CD4-positive, alpha-beta T cell (primary cell): ENCODE data around the gene GLP2R. TPM values are rescaled to one million over a fixed set of nuclear protein-coding genes. Genes with fewer than 3 reads are reported as not detected.

ENCODE experiments used
- ATAC-seq: fragments of 200-7000 bp; cut with Tn5 transposase; one replicate; pipeline ENCODE4 v1.10.0; 2022; ENCODE audit warnings: mild to moderate bottlenecking; ENCODE audit not compliant: poor library complexity
- CTCF ChIA-PET: fragments of 350-600 bp; sonication (Branson Sonifier 250); formaldehyde crosslinking; loops from one replicate; lab custom pipeline; 2021; ENCODE audit warnings: antibody characterized with exemption, inconsistent platforms; lab: Charles Lee
- POLR2A ChIA-PET: fragments of 350-600 bp; sonication (Branson Sonifier 250); formaldehyde crosslinking; loops from one replicate; lab custom pipeline; 2021; ENCODE audit warnings: antibody characterized with exemption, inconsistent platforms; lab: Charles Lee
- DNase-seq, 14 experiments: peaks; one replicate each; pipeline ENCODE4 v3.0.0-alpha.2; 2013 to 2020; ENCODE audit warnings: mixed read lengths in 2 of 14
- H3K27ac ChIP-seq, 2 donors: one replicate each; pipeline versions ENCODE4 v1.5.1 to v1.7.0; 2013; ENCODE audit warnings: low read length in 2 of 2, low read depth in 1 of 2, mild to moderate bottlenecking in 1 of 2
- H3K27me3 ChIP-seq, 2 experiments: 1 replicate in 1 of 2; 2 replicates in 1 of 2; pipeline versions ENCODE4 v1.6.1 to v1.7.0; 2013; ENCODE audit warnings: low read length in 2 of 2, control low read depth in 1 of 2, mild to moderate bottlenecking in 1 of 2, moderate library complexity in 1 of 2; ENCODE audit not compliant: insufficient read depth in 2 of 2, control insufficient read depth in 1 of 2
- H3K36me3 ChIP-seq: one replicate; pipeline ENCODE4 v1.6.1; 2013; ENCODE audit warnings: low read length, control low read depth; ENCODE audit not compliant: insufficient read depth
- H3K4me1 ChIP-seq: one replicate; pipeline ENCODE4 v1.6.1; 2013; ENCODE audit warnings: low read length, control low read depth; ENCODE audit not compliant: insufficient read depth
- H3K4me3 ChIP-seq: one replicate; pipeline ENCODE4 v1.5.1; 2013; ENCODE audit warnings: mild to moderate bottlenecking, low read length, moderate library complexity
- H3K9me3 ChIP-seq, 2 experiments: 1 replicate in 1 of 2; 2 replicates in 1 of 2; pipeline versions ENCODE4 v1.6.1 to v1.7.0; 2013; ENCODE audit warnings: low read length in 2 of 2, mild to moderate bottlenecking in 2 of 2, control low read depth in 1 of 2, moderate library complexity in 1 of 2; ENCODE audit not compliant: control insufficient read depth in 1 of 2, insufficient read depth in 1 of 2
- H3K27ac Mint-ChIP-seq: one replicate; pipeline ENCODE4 v1.8.0; 2020; ENCODE audit warnings: mixed read lengths
- H3K27me3 Mint-ChIP-seq: one replicate; pipeline ENCODE4 v1.8.0; 2021; ENCODE audit warnings: mixed read lengths
- H3K36me3 Mint-ChIP-seq: one replicate; pipeline ENCODE4 v1.8.0; 2021; ENCODE audit warnings: low read depth, mixed read lengths
- H3K4me1 Mint-ChIP-seq: one replicate; pipeline ENCODE4 v1.8.0; 2021; ENCODE audit warnings: low read depth, mixed read lengths
- H3K4me3 Mint-ChIP-seq: one replicate; pipeline ENCODE4 v1.8.0; 2020; ENCODE audit warnings: mild to moderate bottlenecking, mixed read lengths
- H3K9me3 Mint-ChIP-seq: one replicate; pipeline ENCODE4 v1.8.0; 2020; ENCODE audit warnings: mixed read lengths
- CTCF ChIP-seq: fragments of 200-600 bp; IDR thresholded peaks from one replicate; pipeline ENCODE4 v1.8.0; 2022; ENCODE audit warnings: antibody characterized with exemption, mild to moderate bottlenecking
- intact Hi-C, 2 experiments: fragments of 100-400 bp; cut with DNase I in 1 of 2; cut with micrococcal nuclease in 1 of 2; formaldehyde crosslinking; loops; one replicate each; pipeline versions ENCODE4 v1.15.1 to v1.9.0; 2023 to 2025; cut with DNase I, micrococcal nuclease
- total RNA-seq, 174 experiments: library from RNA in 2 of 174; stranded (reverse) in 2 of 174; gene quantifications; one replicate each; pipeline ENCODE4 v1.2.3 and lab custom pipeline; 2021 to 2026

Gene GLP2R
- total RNA-seq, 2 experiments from 2014 or later = not detected

DNA sequence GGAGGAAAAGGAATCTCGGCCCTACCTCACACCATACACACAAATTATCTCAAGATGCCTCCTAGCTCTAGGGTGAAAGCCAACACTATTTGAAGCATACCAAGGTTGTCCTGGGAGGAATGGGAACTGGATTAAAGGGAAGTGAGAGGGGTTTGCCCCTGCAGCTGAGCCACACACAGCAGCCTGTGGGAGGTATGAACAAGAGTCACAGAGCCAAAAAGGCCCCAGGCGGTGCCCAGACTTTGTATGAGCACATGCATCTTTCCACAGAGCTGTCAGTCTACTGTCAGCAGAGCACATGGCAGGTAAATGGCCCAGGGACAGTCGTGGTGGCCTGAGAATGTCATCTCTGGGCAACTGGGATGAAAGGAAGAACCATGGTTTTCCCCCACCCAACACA lies 110.4 kb downstream of the GLP2R start:
- no peak for DNase-seq
- no peaks in the 10 kb centered on the region for H3K36me3 ChIP-seq

DNA sequence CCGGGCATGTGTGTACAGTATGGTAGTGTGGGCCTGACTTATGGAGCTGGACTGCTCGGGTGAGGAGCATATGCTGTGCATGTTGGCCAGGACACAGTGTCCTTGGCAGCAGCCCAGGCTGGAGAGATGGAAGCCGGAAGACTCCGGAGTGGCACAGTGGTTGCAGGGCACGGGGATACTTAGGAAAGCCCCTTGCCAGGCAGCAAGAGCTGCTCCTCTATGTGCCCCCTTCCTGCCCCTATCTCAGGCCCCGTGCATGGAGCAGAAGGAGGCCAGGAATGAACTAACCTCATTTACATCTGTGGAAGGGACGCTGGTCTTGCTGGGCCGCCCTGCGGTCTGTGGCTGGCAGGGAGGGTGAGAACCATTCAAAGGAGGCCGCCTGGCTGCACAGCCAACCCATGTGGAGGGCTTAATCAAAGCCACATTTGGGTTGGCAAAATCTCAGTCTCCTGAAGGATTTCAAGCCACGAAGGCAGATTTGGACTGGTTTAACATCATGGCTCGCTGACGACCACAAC lies 111.6 kb downstream of the GLP2R start:
- H3K9me3 ChIP-seq = peaks cover 0 to 24% of the 10 kb centered on the region in 2 experiments
- H3K9me3 Mint-ChIP-seq = peaks cover 2% of the 10 kb centered on the region
- no peaks in the 10 kb centered on the region for H3K36me3 Mint-ChIP-seq
- no peak overlapping the region for H3K27ac Mint-ChIP-seq
- no peaks in the 10 kb centered on the region for H3K4me1 Mint-ChIP-seq
- no peak overlapping the region for H3K4me3 Mint-ChIP-seq
- intact Hi-C loops = no loop called here
- H3K36me3 ChIP-seq = no peaks in the 10 kb centered on the region
- ChIA-PET CTCF (no interaction called here), POLR2A (no interaction called here)
- H3K4me3 ChIP-seq = no peak overlapping the region
- no peaks in the 10 kb centered on the region for H3K27me3 ChIP-seq
- no peaks in the 10 kb centered on the region for H3K27me3 Mint-ChIP-seq
- DNase-seq = no peak
- TF ChIP-seq CTCF = no peak
- ATAC-seq = no peak
- H3K27ac ChIP-seq = no peak overlapping the region
- no peaks in the 10 kb centered on the region for H3K4me1 ChIP-seq

More for the DNA sequence above, 110.4 kb downstream of the GLP2R start:
- no peak overlapping the region for H3K27ac Mint-ChIP-seq
- peaks cover 2% of the 10 kb centered on the region for H3K9me3 Mint-ChIP-seq
- H3K4me1 Mint-ChIP-seq = no peaks in the 10 kb centered on the region
- Histone ChIP-seq H3K4me3 (no peak overlapping the region), H3K27me3 (no peaks in the 10 kb centered on the region), H3K4me1 (no peaks in the 10 kb centered on the region), H3K27ac (no peak overlapping the region), H3K9me3 (peaks cover 0 to 24% of the 10 kb centered on the region in 2 experiments)
- ATAC-seq = no peak
- CTCF ChIA-PET = no interaction called here
- intact Hi-C loops = no loop called here
- POLR2A ChIA-PET = no interaction called here
- H3K4me3 Mint-ChIP-seq = no peak overlapping the region
- no peaks in the 10 kb centered on the region for H3K36me3 Mint-ChIP-seq
- no peaks in the 10 kb centered on the region for H3K27me3 Mint-ChIP-seq
- TF ChIP-seq CTCF = no peak

DNA sequence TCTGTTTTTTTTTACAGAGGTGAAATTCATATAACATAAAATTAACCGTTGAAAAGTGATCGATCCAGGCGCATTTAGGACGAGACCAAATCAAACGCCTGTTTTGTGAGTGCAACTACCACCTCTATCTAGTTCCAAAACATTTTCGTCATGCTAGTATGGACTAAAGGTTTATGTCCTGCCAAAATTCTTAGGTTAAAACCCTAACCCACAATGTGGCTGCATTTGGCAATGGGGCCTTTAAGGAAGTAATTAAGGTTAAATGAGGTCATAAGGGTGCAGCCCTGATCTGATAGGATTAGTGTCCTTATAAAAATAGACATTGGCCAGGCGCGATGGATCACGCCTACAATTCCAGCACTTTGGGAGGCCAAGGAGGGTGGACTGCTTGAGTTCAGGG lies 112.2 kb downstream of the GLP2R start:
- no peak overlapping the region for H3K27ac ChIP-seq
- H3K9me3 ChIP-seq = peaks cover 0 to 24% of the 10 kb centered on the region in 2 experiments
- Mint-ChIP-seq H3K4me1 (no peaks in the 10 kb centered on the region), H3K27ac (no peak overlapping the region), H3K36me3 (no peaks in the 10 kb centered on the region), H3K9me3 (peaks cover 2% of the 10 kb centered on the region), H3K4me3 (no peak overlapping the region), H3K27me3 (no peaks in the 10 kb centered on the region)
- intact Hi-C loops = no loop called here
- DNase-seq (no peak), ATAC-seq (no peak)
- CTCF ChIA-PET = no interaction called here
- POLR2A ChIA-PET = no interaction called here
- H3K27me3 ChIP-seq = no peaks in the 10 kb centered on the region
- no peaks in the 10 kb centered on the region for H3K4me1 ChIP-seq
- H3K4me3 ChIP-seq = no peak overlapping the region
- no peaks in the 10 kb centered on the region for H3K36me3 ChIP-seq
- no peak for TF ChIP-seq CTCF
